Stimulated activated CD4-positive, alpha-beta T cell treated with anti-CD3 and anti-CD28 coated beads, Interleukin-2, amount 100 ng/mL, for 24 hours (primary cell): ENCODE data around the gene BAG1.
A peak's percentile ranks its signal among the peaks of the same experiment; 100 is the strongest.

Source experiments
- DNase-seq, 2 donors: peaks; one replicate each; pipeline ENCODE4 v3.0.0-alpha.2; 2020

The BAG1 gene

GRCh38 chr9:33241298-33241697 lies 23.2 kb downstream of the BAG1 start:
- DNase-seq, result no peak

- DNase-seq, result no peak
These were observed 24.6 kb downstream of the BAG1 start, which contains the start of gene SPINK4 for GRCh38 chr9:33239921-33240320. SPINK4 (plus strand) TSS chr9:33240167; CDS start chr9:33240209, 42 bp downstream.

GRCh38 chr9:33236571-33236970 lies 27.9 kb downstream of the BAG1 start:
- no peak for DNase-seq

- DNase-seq, result no peak
These were observed 29.7 kb downstream of the BAG1 start for GRCh38 chr9:33234511-33235467.

- DNase-seq, result no peak
These were observed 30.7 kb downstream of the BAG1 start for GRCh38 chr9:33233626-33234342.

DNA sequence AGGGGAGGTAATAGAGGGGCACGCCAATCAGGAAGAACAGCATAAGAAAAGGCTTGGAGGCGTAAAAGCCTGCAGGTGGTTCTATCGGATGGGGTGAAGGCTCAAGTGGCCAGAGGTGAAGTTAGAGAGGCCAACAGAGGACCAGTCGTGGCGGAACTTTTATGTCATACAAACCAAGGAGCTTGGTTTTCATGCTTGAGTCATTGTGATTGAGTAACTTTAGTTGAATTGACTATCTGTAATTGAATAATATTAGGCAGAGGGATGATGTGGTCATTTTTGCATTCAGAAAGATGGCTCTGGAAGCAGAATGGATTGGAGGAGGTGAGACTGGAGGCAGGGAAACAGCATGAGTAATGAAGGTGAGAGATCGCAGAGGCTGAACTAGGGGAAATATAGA lies 31.7 kb downstream of the BAG1 start:
- no peak for DNase-seq

DNA sequence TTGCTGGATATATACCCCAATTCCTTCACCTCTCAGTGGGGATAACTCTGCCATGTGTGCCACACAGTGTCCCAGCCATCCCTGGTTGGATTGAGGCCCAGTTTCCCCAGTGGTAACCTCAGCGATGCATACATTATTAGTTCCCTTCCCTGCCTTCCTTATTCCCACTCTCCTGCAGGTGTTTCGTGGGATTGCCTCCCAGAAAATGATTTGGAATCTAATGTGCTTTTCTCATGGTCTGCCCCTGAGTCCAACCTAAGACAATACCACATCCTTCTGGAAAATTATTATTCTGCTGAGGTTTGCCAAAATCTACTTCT lies 32.9 kb downstream of the BAG1 start:
- DNase-seq, result no peak

GRCh38 chr9:33230756-33231622 lies 33.5 kb downstream of the BAG1 start:
- DNase-seq, result no peak

DNA sequence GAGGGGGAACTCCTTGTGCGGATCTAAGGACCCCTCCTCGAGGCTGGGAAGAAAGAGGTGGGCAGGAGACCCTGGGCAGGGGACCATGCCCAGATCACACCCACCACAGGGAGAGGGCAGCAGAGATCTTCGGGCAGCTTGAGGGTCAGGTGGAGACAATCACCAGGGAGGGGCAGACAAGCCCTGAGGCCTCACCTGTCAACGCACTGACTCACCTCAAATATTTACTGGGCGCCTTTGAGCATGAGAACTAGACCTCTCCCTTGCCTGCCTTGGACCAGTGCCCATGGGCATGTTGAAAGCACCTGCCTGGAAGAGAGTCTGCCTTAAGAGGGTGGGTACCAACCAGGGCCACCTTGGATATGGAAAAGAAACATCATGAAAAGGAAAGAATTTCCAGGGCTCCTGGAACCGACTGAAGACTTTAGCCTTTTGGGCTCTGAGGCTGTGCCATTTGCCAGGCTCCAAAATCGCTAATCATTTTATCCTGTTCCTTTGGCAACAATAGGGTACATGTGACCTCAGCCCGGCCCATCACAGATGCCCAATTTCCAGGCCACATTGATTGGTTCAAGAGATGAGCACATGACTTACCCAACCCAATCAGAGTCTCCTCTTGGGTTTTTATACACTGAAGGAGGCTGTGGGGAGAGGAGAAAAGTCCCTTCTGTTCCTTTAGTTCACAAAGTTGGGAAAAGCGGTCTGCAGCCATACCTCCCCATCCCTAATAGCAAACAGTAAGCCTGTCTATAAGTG lies 35.0 kb downstream of the BAG1 start:
- no peak for DNase-seq

GRCh38 chr9:33228606-33229005 lies 35.9 kb downstream of the BAG1 start:
- no peak for DNase-seq

GRCh38 chr9:33227741-33228140 lies 36.8 kb downstream of the BAG1 start:
- no peak for DNase-seq

- no peak for DNase-seq
These were observed 37.5 kb downstream of the BAG1 start for GRCh38 chr9:33227008-33227398.

- peak; percentile 72 to 81 for DNase-seq
These were observed 39.0 kb downstream of the BAG1 start for GRCh38 chr9:33225319-33226147.

- no peak for DNase-seq
These were observed 40.8 kb downstream of the BAG1 start for GRCh38 chr9:33223696-33224095.

DNA sequence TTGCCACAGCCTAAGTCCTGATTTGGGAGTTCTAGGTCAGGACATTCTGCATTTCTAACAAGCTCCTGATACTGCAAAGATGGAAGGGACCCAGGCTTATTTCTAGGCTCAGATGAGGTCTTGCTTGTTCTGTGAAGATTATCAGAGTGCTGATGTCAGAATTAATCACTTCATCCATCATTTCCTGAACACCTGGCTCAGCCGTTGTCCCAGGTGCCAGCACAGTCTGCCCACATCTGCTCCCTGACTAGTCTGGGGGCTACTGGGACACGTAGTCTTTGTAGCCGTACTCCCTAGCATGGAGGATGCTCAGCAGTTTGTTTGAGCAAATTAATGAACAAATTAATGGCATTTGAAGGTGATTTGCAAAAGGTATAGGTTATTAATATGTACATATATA lies 42.5 kb downstream of the BAG1 start:
- DNase-seq, result no peak

GRCh38 chr9:33221568-33221884 lies 43.0 kb downstream of the BAG1 start:
- no peak for DNase-seq

GRCh38 chr9:33220681-33221567 lies 43.6 kb downstream of the BAG1 start:
- no peak for DNase-seq

DNA sequence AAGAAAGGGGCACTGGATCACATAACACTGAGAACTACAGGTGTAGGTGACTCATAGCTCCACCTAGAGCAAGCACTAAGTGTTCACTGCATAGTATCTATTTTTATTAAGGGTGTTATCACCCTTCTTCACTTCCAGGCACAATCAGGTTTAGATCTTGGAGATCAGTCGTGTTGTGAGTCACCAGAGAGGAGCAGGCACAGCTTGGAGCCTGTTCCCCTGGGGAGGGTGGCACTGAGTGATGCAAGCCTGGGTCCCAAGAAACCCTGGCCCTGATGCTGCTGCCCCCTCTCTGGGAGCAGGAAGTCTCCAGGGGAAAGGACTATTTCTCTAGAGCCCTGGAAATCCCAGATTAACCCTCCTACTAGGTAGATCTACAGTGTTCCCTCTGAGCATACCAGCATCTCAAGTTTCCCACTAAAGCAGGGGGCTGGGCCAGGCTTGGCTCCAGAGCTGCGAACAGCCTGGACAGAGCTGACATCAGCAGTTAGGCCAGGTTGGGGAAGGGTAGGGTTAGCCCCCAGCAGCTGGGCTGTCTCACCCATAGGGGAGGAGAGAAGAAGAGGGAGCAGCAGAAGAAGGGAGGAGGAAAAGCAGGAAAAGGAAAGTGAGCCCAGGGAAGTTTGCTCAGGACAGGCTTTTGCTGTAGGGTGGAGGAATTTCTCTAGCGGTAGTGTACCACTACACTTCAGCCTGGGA lies 52.7 kb downstream of the BAG1 start:
- DNase-seq, result no peak

- DNase-seq, result no peak
These were observed 54.3 kb downstream of the BAG1 start for GRCh38 chr9:33210006-33210715.
